HG03457 (cell line): ENCODE results near the gene COL6A2.

Source experiments
- ATAC-seq: cut with Tn5 transposase; IDR thresholded peaks from one replicate; pipeline ENCODE4 v1.9.1; 2021; ENCODE audit warnings: moderate number of reproducible peaks; ENCODE audit not compliant: unreplicated experiment

COL6A2 gene

DNA sequence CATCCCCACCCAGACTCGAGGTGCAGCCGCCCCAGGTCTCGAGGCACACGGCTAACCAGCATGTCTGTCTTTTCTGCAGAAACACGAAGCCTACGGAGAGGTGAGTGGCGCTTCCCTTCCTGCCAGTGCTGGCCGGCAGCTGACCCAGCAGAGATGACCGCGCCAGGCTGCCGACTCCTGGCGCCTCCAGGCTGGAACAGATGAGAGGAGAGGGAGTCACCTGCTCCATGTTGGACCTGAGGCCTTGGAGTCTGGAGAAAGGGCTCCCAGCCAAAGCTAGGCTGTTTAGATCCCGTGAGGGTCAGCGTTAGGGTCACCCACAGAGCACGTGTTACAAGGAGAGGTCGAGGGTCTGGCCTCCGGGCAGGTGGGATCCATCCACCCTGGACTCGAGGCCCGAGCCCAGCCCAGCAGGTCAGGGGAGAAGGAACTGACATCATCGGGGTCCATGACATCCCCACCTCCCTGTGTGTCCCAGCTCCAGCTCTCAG is 14.9 kb downstream of the COL6A2 start:
- no peak for ATAC-seq

DNA sequence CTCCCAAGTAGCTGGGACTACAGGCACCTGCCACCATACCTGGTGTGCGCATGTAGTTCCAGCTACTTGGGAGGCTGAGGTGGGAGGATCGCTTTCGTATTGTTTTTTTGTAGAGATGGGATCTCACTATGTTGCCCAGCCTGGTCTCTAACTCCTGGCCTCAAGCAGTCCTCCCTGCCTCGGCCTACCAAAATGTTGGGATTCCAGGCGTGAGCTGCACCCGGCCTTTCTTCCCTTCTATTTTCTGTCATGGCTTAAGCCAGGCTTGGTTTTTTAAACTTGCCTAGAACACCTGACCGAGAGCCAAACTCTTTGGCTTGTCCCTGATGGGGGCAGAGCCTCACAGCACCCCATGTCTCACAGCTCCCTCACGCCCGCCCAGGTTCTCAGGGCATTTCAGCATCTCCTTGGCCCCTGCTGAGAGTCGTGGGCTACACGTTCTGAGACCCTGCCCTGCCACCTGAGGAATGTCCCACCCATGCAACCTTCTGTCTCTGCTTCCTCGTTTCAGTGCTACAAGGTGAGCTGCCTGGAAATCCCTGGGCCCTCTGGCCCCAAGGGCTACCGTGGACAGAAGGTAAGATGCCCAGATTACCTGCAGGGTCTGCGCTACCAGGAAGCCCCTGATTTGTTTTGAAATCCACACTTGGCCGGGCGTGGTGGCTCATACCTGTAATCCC is 15.7 kb downstream of the COL6A2 start:
- ATAC-seq: no peak

DNA sequence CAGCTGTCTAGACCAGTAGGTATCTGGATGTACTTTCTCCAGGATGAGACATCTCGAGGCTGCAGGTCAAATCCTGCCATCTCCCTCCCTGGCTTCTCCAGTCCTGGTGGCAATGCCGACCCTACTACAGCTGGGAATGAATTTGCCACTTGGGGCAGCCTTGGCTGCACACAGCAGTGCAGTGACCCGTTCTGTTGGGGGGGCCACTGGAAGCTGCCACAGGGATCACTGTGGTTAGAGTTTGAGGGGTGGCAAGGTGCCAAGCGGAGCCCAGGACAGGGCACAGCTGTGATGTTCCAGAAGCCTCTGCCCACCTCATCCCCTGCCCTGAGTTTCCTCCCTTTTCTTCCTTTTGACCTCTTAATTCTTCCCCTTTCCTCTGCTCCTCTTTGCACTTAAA is 17.1 kb downstream of the COL6A2 start:
- ATAC-seq: no peak

DNA sequence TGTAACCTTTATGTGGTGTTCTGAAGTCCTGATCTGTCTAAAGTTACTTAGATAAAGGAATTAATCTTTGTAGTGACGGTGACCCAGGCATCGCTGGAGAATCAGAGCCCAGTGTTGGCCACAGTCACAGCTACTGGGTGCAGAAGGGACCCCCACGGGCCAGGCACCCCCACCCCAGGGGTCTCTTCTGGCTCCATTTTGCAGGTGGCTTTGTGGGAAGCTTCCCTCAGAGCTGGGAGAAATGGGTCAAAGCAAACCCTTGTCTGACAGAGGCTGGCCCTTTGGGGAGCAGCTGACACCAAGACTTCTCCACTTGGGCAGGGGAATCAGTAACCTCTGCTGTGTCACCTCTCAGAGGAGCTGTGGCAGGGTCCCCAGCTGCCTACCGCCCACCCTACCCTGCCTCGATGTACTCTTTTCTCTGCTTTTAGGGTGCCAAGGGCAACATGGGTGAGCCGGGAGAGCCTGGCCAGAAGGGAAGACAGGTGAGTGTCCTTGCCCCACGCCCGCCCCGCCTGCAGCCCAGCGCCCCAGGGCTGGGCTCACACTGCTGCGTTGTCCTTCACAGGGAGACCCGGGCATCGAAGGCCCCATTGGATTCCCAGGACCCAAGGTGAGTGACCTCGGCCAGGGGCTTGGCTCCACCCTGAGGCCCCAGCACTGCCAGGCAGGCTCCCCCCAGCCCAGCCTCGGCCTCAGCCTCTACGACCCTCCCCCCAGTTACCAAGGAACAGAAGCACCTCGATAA is 17.7 kb downstream of the COL6A2 start:
- ATAC-seq: no peak

DNA sequence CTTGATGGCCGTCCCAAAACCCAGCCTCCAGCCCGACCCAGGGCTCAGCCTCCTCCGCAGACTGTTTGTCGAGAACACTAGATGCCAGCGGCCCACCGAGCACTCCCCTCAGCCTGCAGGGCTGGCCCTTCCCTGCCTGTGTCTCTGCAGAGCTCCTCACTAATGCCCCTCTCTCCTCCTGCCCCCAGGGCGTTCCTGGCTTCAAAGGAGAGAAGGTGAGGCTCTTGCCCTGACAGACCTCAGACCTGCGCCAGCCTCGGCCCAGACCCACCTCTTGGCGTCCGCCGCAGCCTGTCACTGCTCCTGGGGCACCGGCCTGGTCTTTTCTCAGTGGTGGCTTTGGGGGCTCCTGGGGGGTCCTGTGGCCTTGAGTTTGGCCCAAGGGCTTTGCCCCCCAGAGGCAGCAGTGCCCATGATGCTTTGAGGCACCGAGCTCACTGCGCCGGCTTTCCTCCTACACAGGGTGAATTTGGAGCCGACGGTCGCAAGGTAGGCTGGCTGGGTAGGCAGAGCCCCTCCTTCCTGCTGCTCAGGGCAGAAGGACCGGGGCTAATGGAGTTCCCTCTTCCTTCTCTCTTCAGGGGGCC is 18.4 kb downstream of the COL6A2 start:
- no peak for ATAC-seq

DNA sequence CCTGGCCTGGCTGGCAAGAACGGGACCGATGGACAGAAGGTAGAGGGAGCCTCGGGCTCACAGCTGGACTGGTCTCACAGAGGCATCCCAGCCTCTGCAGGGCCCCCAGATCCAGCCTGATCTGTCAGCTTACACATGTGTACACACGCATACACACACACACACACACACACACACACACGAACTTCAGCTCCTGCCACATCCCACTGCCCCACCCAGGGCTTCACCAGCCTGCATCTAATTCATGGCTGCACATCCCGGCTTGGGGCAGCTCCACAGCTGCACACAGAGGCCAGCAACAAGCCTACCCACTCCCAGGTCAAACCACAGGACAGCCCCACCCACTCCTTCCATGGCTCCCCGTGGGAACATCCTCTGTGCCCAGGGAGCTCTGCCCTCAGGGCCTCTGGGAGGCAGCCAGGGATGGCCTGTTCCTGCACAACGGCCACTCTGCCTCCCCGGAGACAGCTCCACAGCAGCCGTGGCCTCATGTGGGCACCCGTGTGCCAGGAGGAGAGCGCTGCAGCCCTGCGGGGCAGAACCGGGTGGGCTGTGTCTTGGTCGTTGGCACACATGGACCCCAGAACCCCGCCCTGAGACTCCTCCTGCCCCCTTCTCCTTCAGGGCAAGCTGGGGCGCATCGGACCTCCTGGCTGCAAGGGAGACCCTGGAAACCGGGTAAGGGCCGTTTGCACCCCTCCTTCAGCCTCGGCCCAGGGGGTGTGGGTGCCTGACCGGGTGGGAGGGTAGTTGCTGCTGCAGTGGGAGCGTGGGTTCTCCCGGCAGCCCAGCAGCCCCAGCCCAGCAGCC is 19.1 kb downstream of the COL6A2 start:
- no peak for ATAC-seq

DNA sequence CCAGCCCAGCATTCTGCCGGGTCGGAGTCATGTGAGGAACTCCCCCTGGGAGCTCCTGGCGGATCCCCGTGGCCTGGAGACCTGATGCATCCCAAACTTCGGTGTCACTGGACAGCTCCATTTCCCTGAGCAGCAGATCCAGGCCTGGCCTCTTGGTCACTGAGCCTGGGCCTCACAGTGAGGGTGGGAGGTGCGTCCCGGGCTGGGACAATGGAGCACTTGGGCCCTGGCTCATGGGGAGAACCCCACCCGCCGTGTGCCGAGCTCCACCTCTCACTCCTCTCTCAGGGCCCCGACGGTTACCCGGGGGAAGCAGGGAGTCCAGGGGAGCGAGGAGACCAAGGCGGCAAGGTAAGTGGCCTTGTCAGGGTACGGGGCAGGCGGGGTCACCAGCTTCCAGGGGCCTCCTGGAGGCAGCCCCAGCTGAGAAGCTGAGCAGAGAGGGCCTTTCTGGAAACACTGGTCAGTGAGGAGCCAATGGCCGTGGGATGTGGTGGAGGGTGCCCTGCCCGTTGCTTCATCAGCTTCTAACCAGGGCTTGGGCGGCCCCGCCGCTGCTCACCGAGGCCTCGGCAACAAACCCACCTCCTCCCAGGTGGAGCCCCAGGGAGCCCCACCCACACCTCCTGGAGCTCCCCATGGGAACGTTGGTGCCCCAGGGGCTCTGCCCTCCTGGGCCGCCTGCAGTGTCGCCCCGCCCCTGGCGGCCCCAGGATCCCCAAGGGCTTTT is 19.8 kb downstream of the COL6A2 start:
- ATAC-seq: no peak

DNA sequence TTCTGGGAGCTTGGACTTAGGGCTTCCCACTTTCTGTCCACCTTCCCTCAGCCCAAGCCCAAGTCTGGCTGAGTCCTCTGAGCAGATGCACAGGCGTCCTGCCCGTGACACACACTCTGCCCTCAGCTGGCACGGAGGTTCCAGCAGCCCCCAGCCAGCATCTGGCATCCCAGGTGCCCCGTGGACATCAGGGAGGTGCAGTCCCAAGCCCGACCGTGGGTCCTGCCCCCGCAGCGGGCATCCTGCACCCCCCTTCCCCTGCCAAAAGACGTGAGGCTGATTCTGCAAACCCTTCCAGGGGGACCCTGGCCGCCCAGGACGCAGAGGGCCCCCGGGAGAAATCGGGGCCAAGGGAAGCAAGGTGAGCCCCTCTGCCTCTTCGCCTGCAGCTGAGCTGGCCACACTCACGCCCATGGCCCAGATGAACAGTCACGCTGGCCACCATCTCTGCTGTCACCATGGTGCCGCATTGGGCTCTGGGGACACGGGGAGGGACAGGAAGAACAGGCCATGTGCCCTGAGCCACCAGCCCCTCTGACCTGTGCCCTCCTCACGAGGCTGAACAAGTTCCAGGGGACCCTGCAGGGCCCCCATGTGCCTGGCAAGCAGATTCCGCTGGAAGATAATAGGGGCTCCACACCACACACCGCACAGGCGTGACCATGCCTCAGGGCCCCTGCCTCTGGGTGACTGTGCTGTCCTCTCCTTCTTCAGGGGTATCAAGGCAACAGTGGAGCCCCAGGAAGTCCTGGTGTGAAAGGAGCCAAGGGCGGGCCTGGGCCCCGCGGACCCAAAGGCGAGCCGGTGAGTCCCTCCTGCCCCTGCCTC is 20.6 kb downstream of the COL6A2 start:
- ATAC-seq: no peak

DNA sequence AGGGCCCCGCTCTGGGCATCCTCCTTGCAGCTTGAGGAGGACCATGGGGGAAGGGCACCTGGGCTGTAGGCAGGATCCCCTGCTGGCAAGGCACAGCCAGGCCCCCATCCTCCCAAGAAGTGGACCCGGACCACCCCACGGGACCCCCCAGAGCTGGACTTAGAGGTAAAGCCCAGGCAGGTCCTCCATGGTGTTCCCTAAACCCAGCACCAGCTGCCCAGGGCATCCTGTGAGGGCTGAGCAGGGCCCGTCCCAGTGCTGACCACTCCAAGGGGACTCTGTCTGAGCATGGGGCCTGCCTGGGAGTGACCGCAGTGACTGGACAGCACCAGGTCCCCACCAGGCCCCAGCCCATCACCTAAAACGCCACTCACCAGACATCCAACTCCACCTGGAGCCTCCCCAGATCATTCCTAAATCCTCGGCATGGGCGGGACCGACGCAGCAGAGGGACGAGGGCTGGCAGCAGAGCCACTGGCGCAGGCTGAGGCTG is 21.3 kb downstream of the COL6A2 start:
- no peak for ATAC-seq

DNA sequence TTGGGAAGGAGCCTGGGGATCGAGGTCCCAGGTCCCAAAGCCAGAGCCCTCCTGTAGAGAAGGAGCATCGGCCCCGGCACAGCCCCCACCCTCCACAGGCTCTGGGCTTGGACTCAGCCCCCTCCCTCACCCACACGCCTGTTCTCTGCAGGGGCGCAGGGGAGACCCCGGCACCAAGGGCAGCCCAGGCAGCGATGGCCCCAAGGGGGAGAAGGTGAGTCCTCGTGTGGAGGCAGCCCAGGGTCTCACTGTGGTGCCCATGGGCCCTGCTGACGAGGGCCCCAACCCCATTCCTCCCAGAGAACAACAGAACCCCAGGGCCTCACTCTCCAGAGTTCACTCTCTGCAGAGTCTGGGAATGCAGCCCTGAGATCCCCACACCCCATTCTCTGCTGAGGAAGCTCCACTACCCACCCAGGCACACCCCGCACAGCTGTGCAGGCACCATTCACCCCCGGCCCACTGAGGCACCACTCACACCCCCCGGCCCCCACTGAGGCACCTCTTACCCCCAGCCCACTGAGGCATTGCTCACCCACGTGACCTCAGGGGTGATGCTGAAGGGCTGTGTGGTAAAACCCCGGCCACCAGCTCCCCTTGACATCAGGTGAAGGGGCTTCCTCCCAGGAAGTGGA is 21.8 kb downstream of the COL6A2 start:
- no peak for ATAC-seq

DNA sequence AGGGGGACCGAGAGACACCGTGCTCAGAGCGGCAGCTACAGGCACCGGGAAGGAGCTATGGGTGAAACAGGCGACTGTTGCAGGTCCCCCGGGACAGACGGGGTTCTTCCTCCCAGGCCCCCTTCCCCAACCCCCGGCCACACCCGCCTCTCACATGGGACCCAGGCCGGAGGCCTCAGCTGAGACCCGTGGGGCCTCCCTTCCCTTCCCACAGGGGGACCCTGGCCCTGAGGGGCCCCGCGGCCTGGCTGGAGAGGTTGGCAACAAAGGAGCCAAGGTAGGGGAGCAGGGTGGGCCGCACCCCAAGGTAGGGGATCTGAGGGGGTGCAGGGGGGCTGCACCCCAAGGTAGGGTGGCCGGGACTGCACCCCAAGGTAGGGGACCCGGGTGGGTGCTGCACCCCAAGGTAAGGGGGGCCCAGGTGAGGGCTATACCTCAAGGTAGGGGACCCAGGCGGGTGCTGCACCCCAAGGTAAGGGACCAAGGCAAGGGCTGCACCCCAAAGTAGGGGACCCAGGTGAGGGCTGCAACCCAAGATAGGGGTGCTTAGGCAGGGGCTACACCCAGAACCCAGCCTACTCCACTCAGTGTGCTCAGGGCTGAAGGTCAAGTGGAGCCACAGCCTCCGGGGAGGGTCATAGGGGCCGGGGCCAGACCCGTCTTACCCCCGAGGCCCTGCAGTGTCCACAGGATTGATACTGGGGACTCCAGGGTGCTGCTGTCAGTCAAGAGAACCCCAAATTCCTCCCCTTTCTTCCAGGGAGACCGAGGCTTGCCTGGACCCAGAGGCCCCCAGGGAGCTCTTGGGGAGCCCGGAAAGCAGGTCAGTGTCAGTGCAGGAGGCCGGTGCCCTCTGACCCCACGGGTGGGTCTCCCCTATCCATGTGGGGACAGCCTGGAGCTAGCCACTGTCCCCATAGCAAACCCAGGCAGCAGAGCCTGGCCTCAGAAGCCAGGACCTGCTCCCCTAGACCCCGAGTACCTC is 22.7 kb downstream of the COL6A2 start:
- ATAC-seq: no peak

DNA sequence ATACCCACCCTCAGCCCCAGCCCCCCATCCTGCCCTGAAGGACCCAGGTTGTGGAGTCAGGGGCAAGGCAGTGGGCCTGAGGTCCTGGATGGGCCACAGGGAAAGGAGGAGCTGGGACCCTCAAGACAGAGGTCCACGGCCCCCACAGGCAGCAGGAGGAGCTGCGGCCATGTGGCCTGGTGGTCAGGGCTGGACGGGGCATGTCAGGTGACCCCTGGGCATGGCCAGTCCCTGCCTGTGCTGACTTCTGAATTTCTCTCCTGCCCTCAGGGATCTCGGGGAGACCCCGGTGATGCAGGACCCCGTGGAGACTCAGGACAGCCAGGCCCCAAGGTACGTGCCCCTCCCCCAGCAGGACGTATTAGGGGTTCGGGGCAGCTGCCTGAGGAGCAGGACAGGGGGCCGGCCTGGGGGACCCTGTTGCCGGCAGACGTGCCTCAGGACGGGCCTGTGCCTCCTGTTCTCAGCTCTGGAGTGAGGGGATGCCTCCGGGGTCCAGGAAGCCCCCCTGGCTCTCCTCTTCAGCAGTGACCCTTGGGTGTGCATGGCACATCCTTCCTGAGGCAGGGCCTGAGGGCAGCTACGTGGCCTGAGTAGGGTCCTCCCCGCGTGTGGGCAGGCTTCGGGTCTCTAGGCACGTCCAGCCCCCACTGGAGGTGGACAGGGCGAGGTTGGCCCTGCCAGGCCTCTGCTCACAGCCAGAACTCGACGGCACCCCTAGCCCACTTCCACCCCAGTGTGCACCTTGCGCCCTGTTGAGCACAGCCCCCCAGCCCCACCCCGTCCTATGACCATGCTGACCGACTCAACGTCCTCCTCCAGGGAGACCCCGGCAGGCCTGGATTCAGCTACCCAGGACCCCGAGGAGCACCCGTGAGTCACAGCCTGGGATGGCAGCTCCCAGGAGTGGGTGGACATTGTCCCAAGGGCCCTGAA is 23.6 kb downstream of the COL6A2 start:
- ATAC-seq: no peak

DNA sequence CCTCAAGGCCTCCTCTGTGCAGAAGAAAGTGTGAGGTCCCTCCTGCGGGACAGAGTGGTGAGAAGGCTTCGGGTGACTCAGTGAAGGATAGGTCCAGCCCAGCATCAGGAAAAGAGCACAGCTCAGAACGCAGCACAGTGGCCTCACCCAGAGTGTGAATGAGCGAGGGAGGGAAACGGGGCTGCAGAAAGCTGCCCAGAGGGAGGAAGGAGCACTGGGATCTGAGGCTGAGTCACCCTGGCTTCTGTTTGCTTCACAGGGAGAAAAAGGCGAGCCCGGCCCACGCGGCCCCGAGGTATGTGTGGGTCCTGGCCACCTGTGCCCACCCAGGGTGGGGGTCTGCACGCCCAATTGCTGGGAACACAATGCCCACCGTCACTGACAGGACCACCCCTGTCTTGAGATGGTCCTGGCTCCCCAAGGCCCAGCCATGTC is 24.3 kb downstream of the COL6A2 start:
- no peak for ATAC-seq

DNA sequence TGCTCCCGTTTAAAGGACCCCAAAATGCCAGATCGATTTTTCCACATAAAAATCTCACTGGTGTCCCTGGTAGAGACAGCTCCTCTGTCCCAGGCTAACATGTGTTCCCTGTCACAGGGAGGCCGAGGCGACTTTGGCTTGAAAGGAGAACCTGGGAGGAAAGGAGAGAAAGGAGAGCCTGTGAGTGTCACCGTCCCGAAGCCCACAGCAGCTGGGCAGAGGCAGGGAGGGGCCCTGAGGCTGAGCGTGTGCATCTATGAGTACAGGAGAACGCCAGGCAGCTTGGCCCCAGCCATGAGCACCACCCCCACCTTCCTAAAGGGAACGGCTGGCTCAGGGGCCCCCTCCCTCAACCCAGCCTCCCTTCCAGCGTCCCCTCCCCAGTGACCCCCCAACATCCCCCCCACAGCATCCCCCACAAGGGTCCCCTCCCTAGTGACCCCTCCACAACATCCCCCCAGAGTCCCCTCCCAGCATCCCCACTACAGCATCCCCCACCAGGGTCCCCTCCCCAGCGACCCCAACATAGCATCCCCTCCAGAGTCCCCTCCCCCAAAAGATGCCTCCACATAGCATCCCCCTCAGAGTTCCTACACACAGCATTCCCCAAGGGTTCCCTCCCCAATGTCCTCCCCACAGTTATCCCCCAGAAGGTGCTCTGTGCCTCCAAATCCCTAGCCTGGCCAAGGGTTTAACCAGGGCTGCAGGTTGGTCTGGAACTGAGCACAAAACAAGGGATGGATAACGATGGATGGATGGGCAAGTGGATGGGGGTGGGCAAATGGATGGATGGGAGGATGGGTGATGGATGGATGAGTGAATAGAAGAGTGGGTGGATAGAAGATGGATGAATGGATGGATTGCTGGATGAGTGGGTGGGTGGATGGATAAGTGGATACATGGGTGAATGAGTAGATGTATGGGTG is 25.1 kb downstream of the COL6A2 start:
- ATAC-seq: no peak

DNA sequence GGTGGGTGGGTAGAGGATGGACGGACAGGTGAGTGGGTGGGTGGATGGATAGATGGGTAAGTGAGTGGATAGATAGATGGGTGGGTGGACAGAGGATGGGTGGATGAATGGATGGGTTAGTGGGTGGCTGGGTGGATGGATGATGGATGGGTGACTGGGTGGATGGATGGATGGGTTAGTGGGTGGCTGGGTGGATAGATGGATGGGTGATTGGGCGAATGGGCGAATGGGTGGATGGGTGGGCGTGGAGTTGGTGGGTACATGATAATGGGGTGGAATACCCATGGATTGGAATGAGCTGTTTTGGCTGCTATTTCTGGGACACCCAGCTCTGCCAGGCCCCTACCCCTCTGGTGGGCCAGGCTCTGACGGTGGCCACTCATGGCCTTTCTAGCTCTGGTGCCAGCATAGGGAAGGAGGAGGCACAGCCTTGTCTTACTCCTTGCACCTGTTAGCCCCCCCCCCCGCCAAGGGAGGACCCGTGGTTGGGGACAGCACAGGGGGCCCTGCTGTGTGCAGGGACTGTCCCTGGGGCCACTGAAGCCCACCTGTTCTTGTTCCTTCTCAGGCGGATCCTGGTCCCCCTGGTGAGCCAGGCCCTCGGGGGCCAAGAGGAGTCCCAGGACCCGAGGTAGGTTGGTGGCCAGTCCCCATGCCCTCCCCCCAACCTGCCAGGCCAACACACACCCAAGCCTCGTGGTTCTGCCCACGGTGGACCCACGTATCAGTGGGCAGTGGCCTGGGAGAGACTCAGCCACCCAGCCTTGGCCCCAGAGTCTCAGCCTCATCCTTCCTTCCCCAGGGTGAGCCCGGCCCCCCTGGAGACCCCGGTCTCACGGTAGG is 26.4 kb downstream of the COL6A2 start:
- no peak for ATAC-seq
